ENCODE results near the gene ZNF473.

The ZNF473 gene

GRCh38 chr19:50003810-50004419 is 21.9 kb upstream of the ZNF473 start:
- DNase-seq (ENCODE audit: low read depth in 2 of 2), result peak in 1 of 2 donors; percentile 14

DNA sequence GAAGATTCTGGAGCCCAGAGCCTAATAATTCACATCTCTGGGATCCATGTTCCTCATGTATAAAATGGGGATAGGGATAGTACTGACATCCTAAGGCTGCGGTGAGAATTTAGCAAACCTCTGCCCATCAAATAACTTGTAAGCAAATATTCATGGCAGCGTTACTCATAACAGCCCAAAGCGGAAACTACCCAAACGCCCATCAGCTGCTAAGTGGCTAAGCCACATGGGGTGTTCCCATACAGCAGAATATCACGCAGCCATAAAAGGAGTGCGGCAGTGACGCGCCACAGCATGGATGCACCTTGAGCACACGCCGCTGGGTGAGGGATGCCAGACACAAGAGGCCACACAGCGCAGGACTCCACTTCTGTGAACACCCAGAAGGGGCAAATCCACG is 20.4 kb upstream of the ZNF473 start:
- no peak for DNase-seq (ENCODE audit: low read depth in 2 of 2)

DNA sequence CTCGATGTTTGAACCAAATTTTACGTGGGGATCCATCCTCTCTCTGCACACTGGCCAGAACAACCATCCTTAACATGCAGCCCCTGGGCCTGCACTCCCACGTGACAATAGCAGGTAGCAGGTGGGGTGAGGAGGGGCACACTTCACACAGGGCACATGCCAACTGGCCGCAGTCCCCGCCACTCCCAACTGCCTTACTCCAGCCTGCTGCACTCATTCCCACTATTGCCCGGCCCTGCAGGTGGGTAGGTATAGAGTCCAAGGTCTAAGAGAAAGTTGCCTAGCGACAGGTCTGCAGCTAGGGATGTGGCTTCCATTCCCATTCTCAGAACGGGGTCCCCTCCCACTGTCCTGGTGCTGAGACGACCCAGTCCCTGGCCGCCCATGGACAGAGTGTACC is 18.6 kb upstream of the ZNF473 start:
- DNase-seq (ENCODE audit: low read depth in 2 of 2), result no peak

DNA sequence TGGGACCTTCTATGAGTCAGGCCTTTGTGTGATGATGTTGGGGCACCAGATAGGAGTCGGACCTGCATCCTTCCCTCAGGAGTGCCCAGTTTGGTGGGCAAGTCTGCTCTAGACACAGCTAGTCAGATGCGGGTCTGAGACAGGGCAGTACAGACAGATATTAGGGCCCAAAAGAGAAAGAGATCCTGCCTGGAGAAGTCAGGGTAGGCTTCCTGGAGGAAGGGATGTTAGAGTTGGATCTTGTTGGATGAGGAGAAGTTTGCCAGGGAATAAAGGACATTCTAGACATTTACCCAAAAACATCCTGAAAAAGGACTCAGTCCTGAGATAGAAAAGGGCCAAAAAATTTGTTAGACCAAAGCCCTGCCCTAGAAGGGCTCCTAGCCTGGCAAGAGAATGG is 17.9 kb upstream of the ZNF473 start:
- DNase-seq (ENCODE audit: low read depth in 2 of 2), result no peak

DNA sequence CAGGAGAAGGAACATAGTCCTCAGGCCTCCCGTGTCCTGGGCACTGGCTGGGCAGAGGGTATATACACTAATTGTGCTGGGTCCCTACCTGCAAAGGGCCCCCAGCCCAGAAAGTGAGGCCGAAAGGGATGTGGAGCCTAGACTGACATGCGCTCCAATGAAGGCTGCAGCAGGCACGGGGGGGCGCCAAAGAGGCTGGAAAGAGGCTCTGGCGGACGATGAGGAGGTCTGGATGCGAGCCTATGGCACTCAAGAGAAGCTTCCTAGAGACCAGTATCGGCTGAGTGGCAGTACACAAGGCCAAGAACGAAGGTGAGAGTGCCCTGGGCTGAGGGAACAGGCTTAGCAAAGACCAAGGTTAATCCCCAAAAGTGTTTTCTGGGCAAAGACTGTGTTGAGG is 17.3 kb upstream of the ZNF473 start:
- no peak for DNase-seq (ENCODE audit: low read depth in 2 of 2)

- no peak for DNase-seq (ENCODE audit: low read depth in 2 of 2)
Observed at GRCh38 chr19:50016225-50016807, 9.5 kb upstream of the ZNF473 start.

GRCh38 chr19:50020481-50020880 is 5.3 kb upstream of the ZNF473 start:
- DNase-seq (ENCODE audit: low read depth in 2 of 2), result no peak

GRCh38 chr19:50022823-50023222 is 3.0 kb upstream of the ZNF473 start:
- DNase-seq (ENCODE audit: low read depth in 2 of 2), result no peak

DNA sequence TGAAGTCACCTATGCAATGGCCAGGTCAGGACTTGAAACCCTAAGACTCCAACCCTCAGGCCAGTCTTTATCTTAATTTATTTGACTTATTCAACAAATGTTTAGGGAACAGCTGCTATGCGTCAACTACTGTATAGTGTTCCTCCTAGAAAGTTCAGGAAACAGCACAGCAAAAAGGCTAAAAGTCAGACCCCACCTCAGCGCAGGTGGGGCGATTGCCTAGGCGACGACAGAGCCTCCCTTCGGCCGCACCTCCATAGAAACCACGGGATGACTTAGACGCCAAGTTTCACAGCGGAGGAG is 1.1 kb upstream of the ZNF473 start:
- no peak for DNase-seq (ENCODE audit: low read depth in 2 of 2)

- DNase-seq (ENCODE audit: low read depth in 2 of 2), result peak; percentile 97 to 98
Observed at GRCh38 chr19:50025022-50025793, 597 bp upstream of the ZNF473 start, which contains the start of gene VRK3. VRK3 (minus strand) TSS chr19:50025372; CDS start chr19:50016162, 9,210 bp downstream.

DNA sequence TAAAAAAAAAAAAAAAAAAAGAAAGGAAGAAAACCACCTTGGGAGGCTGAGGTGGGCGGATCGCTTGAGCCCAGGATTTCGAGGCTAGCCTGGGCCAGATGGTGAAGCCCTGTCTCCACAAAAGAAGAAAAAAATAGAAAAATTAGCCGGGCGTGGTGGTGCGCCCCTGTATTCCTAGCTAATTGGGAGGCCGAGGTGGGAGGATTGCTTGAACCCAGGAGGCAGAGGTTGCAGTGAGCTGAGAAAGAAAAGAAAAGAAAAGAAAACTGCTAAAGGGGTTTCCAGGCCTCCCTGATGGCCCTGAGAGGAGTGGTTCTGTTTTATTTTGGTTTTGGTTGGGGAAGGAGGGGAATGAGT is 723 bp downstream of the ZNF473 start:
- DNase-seq (ENCODE audit: low read depth in 2 of 2), result no peak

DNA sequence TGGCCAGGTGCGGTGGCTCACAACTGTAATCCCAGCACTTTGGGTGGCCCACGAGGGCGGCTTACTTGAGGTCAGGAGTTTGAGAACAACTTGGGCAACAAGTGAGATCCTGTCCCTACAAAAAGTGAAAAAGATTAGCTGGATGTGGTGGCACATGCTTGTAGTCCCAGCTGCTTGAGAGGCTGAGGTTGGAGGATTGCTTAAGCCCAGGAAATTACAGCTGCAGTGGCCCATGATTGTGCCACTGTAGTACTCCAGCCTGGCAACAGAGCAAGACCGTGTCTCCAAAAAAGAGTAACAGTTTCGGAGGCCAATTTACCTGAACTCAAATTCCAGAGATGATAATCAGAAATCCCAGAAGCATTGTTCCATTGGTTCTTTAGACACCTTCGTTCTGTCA is 4.4 kb downstream of the ZNF473 start:
- DNase-seq (ENCODE audit: low read depth in 2 of 2), result no peak

DNA sequence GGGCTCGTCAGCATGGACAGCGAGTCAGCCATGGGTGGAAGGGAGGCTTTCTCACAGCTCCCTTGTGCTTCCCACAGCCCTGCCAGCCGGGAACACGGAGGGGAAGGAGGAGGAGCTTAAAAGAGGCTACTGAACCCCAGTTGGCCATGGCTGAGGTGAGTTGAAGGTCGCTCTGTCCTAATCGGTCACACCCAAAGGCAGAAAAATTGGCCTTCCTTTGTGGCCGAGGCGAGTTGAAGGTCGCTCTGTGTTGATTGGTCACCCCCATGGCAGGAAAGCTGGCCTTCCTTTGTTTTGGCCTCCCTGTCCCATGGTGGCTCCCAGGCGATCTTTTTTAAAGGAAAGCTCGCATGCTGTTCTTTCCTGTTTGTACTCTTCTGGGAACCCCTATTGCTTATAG is 5.1 kb downstream of the ZNF473 start:
- no peak for DNase-seq (ENCODE audit: low read depth in 2 of 2)

- no peak for DNase-seq (ENCODE audit: low read depth in 2 of 2)
Observed at GRCh38 chr19:50036908-50037307, 11.1 kb downstream of the ZNF473 start.

DNA sequence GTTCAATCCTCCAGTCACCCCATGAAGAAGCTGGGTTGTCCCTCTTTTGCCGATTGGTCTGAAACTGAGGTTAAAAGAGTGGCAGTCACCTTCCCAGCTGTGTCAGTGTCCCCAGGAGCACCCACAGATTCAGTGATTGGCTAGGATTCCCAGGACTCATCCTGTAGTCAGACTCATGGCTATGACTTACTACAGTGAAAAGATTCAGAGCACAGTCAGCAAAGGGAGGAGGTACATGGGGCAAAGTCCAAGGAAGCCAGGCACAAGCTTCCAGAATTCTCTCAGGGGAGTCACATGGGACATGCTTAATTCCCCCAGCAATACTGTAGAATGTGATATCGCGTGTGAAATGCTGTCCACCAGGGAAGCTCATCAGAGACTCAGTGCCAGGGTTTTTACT is 14.2 kb downstream of the ZNF473 start:
- DNase-seq (ENCODE audit: low read depth in 2 of 2), result no peak

DNA sequence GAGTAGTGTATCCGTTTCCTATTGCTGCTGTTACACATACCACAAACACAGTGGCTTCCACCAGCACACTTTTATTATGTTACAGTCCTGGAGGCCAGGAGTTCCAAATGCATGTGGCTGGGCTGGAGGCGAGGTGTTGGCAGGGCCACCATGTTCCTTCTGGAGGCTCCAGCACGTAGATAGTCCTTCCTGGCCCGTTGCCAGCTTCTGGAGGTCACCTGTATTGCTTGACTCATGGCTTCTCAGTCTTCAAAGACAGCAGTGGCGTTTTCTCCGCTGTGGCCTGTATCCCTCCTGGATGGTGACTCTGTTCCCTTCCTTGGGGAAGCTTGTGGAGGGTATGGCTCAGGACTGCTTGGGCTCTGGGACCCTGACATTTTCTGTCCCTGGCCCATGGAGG is 15.2 kb downstream of the ZNF473 start:
- no peak for DNase-seq (ENCODE audit: low read depth in 2 of 2)

DNA sequence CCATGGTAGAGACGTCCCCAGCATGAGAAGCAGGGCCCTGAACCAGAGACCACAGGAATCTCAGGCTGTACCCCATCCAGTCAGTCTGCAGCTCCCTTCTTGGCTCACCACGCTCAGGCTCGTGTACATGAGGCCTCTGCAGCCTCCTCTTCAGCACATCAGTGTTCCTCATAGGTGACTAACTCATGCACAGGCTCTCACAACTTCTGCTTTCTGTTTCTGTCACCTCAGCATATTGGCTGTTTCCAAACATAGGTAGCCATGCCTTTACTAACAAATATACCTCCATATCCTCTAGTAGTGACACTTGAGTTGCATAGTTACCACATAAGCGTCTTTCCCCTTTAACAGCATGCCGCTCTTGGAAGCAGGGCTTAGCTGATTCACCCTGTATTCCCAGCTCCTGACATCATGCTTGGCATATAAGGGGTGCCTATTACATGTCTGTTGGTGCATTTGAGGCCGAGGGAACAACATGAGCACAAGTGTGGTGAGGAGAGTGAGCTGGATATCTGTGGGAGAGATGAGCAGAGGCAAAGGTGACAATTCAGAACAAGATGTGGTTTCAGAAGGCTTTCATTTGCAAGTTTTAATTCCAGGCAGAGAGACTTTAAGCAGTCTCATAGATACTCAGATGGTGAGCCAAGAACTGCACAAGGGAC is 16.7 kb downstream of the ZNF473 start:
- DNase-seq (ENCODE audit: low read depth in 2 of 2), result no peak

- no peak for DNase-seq (ENCODE audit: low read depth in 2 of 2)
Observed at GRCh38 chr19:50043967-50044366, 18.2 kb downstream of the ZNF473 start.

DNA sequence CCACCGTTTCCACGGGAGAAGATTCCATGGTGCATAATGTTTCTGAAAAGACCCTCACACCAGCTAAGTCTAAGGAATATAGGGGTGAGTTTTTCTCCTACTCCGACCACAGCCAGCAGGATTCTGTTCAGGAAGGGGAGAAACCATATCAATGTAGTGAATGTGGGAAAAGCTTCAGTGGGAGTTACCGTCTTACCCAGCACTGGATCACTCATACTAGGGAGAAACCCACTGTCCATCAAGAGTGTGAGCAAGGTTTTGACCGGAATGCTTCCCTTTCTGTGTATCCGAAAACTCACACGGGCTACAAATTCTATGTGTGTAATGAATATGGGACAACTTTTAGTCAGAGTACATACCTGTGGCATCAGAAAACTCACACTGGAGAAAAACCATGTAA is 19.1 kb downstream of the ZNF473 start:
- no peak for DNase-seq (ENCODE audit: low read depth in 2 of 2)

DNA sequence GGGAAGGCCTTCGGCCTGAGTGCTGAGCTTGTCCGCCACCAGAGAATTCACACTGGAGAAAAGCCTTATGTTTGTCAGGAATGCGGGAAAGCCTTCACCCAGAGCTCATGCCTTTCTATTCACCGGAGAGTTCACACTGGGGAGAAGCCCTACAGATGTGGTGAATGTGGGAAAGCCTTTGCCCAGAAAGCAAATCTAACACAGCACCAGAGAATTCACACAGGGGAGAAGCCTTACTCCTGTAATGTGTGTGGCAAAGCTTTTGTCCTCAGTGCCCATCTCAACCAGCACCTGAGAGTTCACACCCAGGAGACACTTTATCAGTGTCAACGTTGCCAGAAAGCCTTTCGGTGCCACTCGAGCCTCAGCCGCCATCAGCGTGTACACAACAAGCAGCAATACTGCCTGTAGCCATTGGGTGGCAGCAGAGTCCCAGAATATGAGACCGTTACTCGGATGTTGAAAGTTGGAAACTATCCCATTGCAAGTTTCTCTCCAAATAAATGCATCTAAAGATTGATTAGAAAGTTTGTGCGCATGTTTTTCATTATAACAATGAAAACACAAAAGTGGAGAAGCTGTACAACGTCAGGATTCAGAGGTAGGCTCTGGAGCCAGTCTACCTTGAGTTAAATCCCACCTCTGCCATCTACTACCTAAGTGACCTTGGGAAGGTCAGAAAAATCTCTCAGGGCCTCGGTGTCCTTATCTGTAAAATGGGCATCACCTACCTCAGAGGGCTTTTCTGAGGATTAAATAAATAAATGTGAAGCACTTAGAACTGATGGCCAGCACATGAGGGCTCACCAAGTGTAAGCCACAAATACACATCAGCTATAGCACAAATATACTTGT is 21.1 kb downstream of the ZNF473 start:
- DNase-seq (ENCODE audit: low read depth in 2 of 2), result peak; percentile 11 to 37

- no peak for DNase-seq (ENCODE audit: low read depth in 2 of 2)
Observed at GRCh38 chr19:50047671-50048070, 21.9 kb downstream of the ZNF473 start.
